Stimulated activated effector memory CD8-positive, alpha-beta T cell treated with anti-CD3 and anti-CD28 coated beads, Interleukin-12 subunit alpha, Interleukin-12 subunit beta, amount 100 ng/mL, for 72 hours (primary cell): Measurements from ENCODE around the gene TFCP2L1.
A peak's percentile ranks its signal among the peaks of the same experiment; 100 is the strongest.
"Not testable (repeated sequence)": the region's sequence is repeated elsewhere in the genome, so short reads cannot be mapped to it uniquely, and the experiment has no call there.

ENCODE experiments used
- ATAC-seq: fragments of 150-1000 bp; cut with Tn5 transposase; 2 replicates; pipeline ENCODE4 v1.10.0; 2021
- DNase-seq, 2 donors: peaks; one replicate each; pipeline ENCODE4 v3.0.0; 2021 to 2022; ENCODE audit warnings: low spot score in 2 of 2
- H3K27ac Mint-ChIP-seq: one replicate; pipeline ENCODE4 v1.8.0; 2022; ENCODE audit warnings: mild to moderate bottlenecking, mixed read lengths
- H3K36me3 Mint-ChIP-seq: one replicate; pipeline ENCODE4 v1.8.0; 2022; ENCODE audit warnings: mild to moderate bottlenecking, mixed read lengths
- H3K4me1 Mint-ChIP-seq: one replicate; pipeline ENCODE4 v1.8.0; 2022; ENCODE audit warnings: mixed read lengths
- H3K4me3 Mint-ChIP-seq: one replicate; pipeline ENCODE4 v1.8.0; 2022; ENCODE audit warnings: mild to moderate bottlenecking, mixed read lengths
- H3K9me3 Mint-ChIP-seq: one replicate; pipeline ENCODE4 v1.8.0; 2022; ENCODE audit warnings: mixed read lengths

The TFCP2L1 gene

GRCh38 chr2:121284463-121285449 is at the start of gene TFCP2L1:
TSS of gene TFCP2L1 (minus strand) at chr2:121285202. CDS start at chr2:121285109, 93 bp downstream.
- Mint-ChIP-seq H3K9me3 (no peaks in the 10 kb centered on the region), H3K36me3 (no peaks in the 10 kb centered on the region), H3K4me3 (peak within 1 kb of the TSS; percentile 59), H3K27ac (no peak within 1 kb of the TSS), H3K4me1 (peaks cover 5% of the 10 kb centered on the region)
- ATAC-seq (peak; percentile 45), DNase-seq (no peak)

- H3K27ac Mint-ChIP-seq = peak overlapping the region; percentile 32
- ATAC-seq = peak; percentile 63
Observed at GRCh38 chr2:121333834-121334558, 49.0 kb upstream of the TFCP2L1 start.

GRCh38 chr2:121333231-121333630 is 48.2 kb upstream of the TFCP2L1 start:
- H3K4me1 Mint-ChIP-seq = no peaks in the 10 kb centered on the region
- no peak overlapping the region for H3K4me3 Mint-ChIP-seq
- H3K27ac Mint-ChIP-seq = peak overlapping the region; percentile 32
- no peaks in the 10 kb centered on the region for H3K9me3 Mint-ChIP-seq
- ATAC-seq = no peak
- H3K36me3 Mint-ChIP-seq = peaks cover 17% of the 10 kb centered on the region
- DNase-seq = no peak

More at GRCh38 chr2:121333834-121334558, 49.0 kb upstream of the TFCP2L1 start:
- no peak for DNase-seq
- peaks cover 23% of the 10 kb centered on the region for H3K36me3 Mint-ChIP-seq
- no peaks in the 10 kb centered on the region for H3K9me3 Mint-ChIP-seq
- H3K4me1 Mint-ChIP-seq = no peaks in the 10 kb centered on the region
- no peak overlapping the region for H3K4me3 Mint-ChIP-seq

- H3K9me3 Mint-ChIP-seq, ATAC-seq, DNase-seq, H3K36me3 Mint-ChIP-seq, H3K4me1 Mint-ChIP-seq, H3K4me3 Mint-ChIP-seq, H3K27ac Mint-ChIP-seq: not testable (repeated sequence)
Observed at GRCh38 chr2:121331324-121331723, 46.3 kb upstream of the TFCP2L1 start.

- H3K36me3 Mint-ChIP-seq = no peaks in the 10 kb centered on the region
- ATAC-seq (no peak), DNase-seq (no peak)
- H3K4me3 Mint-ChIP-seq = no peak overlapping the region
- no peak overlapping the region for H3K27ac Mint-ChIP-seq
- H3K4me1 Mint-ChIP-seq = no peaks in the 10 kb centered on the region
- H3K9me3 Mint-ChIP-seq = no peaks in the 10 kb centered on the region
Observed at GRCh38 chr2:121330921-121331320, 45.9 kb upstream of the TFCP2L1 start.

DNA sequence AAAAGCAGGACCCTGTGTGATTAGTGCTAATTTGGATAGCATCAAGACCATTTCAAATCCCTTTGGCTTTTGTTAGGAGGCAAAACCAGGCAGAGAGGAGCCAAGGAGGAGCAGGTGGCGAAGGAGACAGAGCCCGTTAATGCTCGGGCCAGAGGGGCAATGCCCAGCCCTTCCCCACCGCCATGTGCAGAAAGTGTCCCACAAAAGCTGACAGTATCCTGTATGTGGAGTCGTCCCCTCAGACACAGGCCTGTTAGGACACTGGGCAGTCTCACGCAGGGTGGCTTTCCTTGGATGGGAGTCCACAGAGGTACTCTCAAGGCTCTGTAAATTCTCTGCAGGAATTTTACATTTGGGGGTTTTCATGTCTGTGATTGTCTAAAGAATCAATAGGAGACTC is 44.8 kb upstream of the TFCP2L1 start:
- Mint-ChIP-seq H3K36me3 (no peaks in the 10 kb centered on the region), H3K4me1 (no peaks in the 10 kb centered on the region), H3K27ac (no peak overlapping the region), H3K4me3 (no peak overlapping the region), H3K9me3 (no peaks in the 10 kb centered on the region)
- no peak for ATAC-seq
- no peak for DNase-seq

DNA sequence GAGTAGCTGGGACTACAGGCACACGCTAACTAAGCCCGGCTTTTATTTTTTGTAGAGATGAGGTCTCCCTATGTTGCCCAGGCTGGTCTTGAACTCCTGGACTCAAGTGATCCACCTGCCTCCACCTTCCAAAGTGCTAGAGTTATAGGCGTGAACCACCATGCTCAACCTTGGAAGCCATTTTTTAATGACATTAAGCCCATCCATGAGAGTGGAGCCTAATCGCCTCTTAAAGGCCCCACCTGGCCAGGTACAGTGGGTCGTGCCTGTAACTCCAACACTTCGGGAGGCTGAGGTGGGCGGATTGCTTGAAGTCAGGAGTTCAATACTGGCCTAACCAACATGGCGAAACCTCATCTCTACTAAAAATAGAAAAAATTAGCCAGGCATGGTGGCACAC is 41.6 kb upstream of the TFCP2L1 start:
- DNase-seq (no peak), ATAC-seq (no peak)
- Mint-ChIP-seq H3K36me3 (no peaks in the 10 kb centered on the region), H3K4me3 (no peak overlapping the region), H3K9me3 (no peaks in the 10 kb centered on the region), H3K4me1 (no peaks in the 10 kb centered on the region), H3K27ac (no peak overlapping the region)

DNA sequence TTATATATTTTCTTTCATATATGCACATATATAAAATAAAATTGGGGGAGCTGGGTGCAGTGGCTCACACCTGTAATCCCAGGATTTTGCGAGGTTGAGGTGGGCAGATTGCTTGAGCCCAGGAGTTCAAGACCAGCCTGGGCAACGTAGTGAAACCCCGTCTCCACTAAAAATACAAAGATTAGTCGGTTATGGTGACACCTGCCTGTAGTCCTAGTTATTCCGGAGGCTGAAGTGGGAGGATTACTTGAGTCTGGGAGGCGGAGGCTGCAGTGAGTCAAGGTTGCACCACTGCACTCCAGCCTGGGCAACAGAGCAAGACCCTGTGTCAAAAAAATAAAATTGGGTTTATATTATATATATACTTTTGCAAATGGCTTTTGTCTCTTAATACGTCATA is 39.6 kb upstream of the TFCP2L1 start:
- Mint-ChIP-seq H3K4me1 (no peaks in the 10 kb centered on the region), H3K36me3 (no peaks in the 10 kb centered on the region), H3K27ac (no peak overlapping the region), H3K4me3 (no peak overlapping the region), H3K9me3 (no peaks in the 10 kb centered on the region)
- no peak for DNase-seq
- ATAC-seq = no peak

- no peak for ATAC-seq
- no peaks in the 10 kb centered on the region for H3K36me3 Mint-ChIP-seq
- H3K4me1 Mint-ChIP-seq = no peaks in the 10 kb centered on the region
- no peak for DNase-seq
- no peak overlapping the region for H3K4me3 Mint-ChIP-seq
- H3K9me3 Mint-ChIP-seq = no peaks in the 10 kb centered on the region
- H3K27ac Mint-ChIP-seq = no peak overlapping the region
Observed at GRCh38 chr2:121321476-121321875, 36.5 kb upstream of the TFCP2L1 start.

- no peaks in the 10 kb centered on the region for H3K4me1 Mint-ChIP-seq
- no peak for ATAC-seq
- no peak for DNase-seq
- H3K4me3 Mint-ChIP-seq = no peak overlapping the region
- no peak overlapping the region for H3K27ac Mint-ChIP-seq
- no peaks in the 10 kb centered on the region for H3K9me3 Mint-ChIP-seq
- no peaks in the 10 kb centered on the region for H3K36me3 Mint-ChIP-seq
Observed at GRCh38 chr2:121319941-121320340, 34.9 kb upstream of the TFCP2L1 start.

- H3K9me3 Mint-ChIP-seq = no peaks in the 10 kb centered on the region
- ATAC-seq (no peak), DNase-seq (no peak)
- no peaks in the 10 kb centered on the region for H3K4me1 Mint-ChIP-seq
- no peak overlapping the region for H3K4me3 Mint-ChIP-seq
- H3K36me3 Mint-ChIP-seq = no peaks in the 10 kb centered on the region
- no peak overlapping the region for H3K27ac Mint-ChIP-seq
Observed at GRCh38 chr2:121316986-121317385, 32.0 kb upstream of the TFCP2L1 start.

DNA sequence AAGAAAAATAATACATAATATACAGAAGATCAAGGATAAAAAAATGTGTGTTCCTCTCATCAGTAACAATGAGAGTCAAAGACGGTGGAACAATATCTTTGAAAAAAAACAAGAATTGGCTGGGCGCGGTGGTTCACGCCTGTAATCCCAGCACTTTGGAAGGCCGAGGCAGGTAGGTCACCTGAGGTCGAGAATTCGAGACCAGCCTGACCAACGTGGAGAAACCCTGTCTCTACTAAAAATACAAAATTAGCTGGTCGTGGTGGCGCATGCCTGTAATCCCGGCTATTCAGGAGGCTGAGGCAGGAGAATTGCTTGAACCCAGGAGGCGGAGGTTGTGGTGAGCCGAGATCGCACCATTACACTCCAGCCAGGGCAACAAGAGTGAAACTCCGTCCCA is 28.7 kb upstream of the TFCP2L1 start:
- H3K27ac Mint-ChIP-seq, H3K4me3 Mint-ChIP-seq, ATAC-seq, H3K9me3 Mint-ChIP-seq, DNase-seq, H3K36me3 Mint-ChIP-seq: not testable (repeated sequence)
- peaks cover 13% of the 10 kb centered on the region for H3K4me1 Mint-ChIP-seq

GRCh38 chr2:121309801-121310200 is 24.8 kb upstream of the TFCP2L1 start:
- Mint-ChIP-seq H3K9me3 (no peaks in the 10 kb centered on the region), H3K4me3 (no peak overlapping the region), H3K4me1 (peaks cover 13% of the 10 kb centered on the region), H3K27ac (peak overlapping the region; percentile 9), H3K36me3 (no peaks in the 10 kb centered on the region)
- DNase-seq = no peak
- ATAC-seq = peak; percentile 70

DNA sequence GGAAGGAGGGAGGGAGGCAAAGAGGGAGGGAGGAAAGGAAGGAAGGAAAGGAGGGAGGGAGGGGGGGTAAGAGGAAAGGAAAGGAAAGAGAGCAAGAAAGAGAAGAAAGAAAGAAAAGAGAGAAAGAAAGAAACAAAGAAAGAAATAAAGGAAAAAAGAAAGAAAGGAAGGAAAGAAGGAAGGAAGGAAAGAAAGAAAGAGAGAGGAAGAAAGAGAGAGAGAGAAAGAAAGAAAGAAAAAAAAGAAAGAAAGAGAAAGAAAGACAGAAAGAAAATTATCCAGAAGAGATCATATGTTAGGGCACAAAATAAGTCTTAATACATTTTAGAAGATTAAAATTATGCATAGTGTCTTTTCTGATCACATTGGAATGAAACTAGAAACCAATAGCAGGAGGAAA is 24.3 kb upstream of the TFCP2L1 start:
- Mint-ChIP-seq H3K9me3 (no peaks in the 10 kb centered on the region), H3K4me3 (no peak overlapping the region), H3K36me3 (no peaks in the 10 kb centered on the region), H3K4me1 (peaks cover 13% of the 10 kb centered on the region), H3K27ac (peak overlapping the region; percentile 9)
- ATAC-seq (no peak), DNase-seq (no peak)

DNA sequence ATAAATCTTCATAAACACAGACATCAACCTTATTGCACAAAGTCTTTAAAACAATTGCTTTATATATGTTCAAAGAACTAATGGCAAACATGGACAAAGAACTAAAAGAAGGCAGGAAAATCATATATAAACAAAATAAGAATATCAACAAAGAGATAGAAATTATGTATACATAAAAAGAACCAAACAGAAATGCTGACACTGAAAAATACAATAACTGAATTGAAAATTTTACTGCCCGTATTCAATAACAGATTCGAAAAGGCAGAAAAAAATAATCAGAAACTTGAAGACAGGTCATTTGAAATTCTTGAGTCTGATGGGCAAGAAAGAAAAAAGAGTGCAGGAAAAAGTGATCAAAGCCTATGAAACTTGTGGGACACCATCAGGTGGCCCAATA is 22.0 kb upstream of the TFCP2L1 start:
- no peak overlapping the region for H3K27ac Mint-ChIP-seq
- peaks cover 13% of the 10 kb centered on the region for H3K4me1 Mint-ChIP-seq
- H3K9me3 Mint-ChIP-seq = no peaks in the 10 kb centered on the region
- H3K36me3 Mint-ChIP-seq = no peaks in the 10 kb centered on the region
- no peak for DNase-seq
- no peak for ATAC-seq
- no peak overlapping the region for H3K4me3 Mint-ChIP-seq

- DNase-seq = no peak
- no peaks in the 10 kb centered on the region for H3K9me3 Mint-ChIP-seq
Observed at GRCh38 chr2:121304941-121305340, 19.9 kb upstream of the TFCP2L1 start.

More at GRCh38 chr2:121304941-121305340, 19.9 kb upstream of the TFCP2L1 start:
- Mint-ChIP-seq H3K36me3 (no peaks in the 10 kb centered on the region), H3K4me3 (no peak overlapping the region), H3K4me1 (peaks cover 12% of the 10 kb centered on the region), H3K27ac (no peak overlapping the region)
- ATAC-seq = no peak
